ENCODE results near the gene ARL14EP. TPM values are rescaled to one million over a fixed set of nuclear protein-coding genes. Genes with fewer than 3 reads are reported as not detected.

The ARL14EP gene
- total RNA-seq, 1 experiment from 2014 or later, result 25.3 TPM

- TF ChIP-seq REST (IDR thresholded peaks at IDR 0.05; ENCODE audit: low read depth), result no peak
- no peak for TF ChIP-seq CEBPB (IDR thresholded peaks at IDR 0.05; ENCODE audit: low read depth)
- TF ChIP-seq POLR2AphosphoS5 (IDR thresholded peaks at IDR 0.05; ENCODE audit: low read depth, low read length), result no peak
- no peak for TF ChIP-seq CTCF (IDR thresholded peaks at IDR 0.05 in 2 of 3, conservative IDR thresholded peaks at IDR 0.05 in 1 of 3; ENCODE audit: borderline replicate concordance in 1 of 3, insufficient read depth in 1 of 3, low read depth in 2 of 3, low read length in 2 of 3)
Measured at GRCh38 chr11:30281476-30282288, 41.2 kb upstream of the ARL14EP start (continued).

- Histone ChIP-seq H3K9me2 (ENCODE audit: insufficient read depth) (no peaks in the 10 kb centered on the region), H3K4me3 (replicated peaks in 1 of 2; ENCODE audit: low read depth in 1 of 2, low read length in 2 of 2) (no peak overlapping the region), H3K9ac (ENCODE audit: low read length) (no peak overlapping the region), H3K4me2 (ENCODE audit: low read length) (no peak overlapping the region), H2AFZ (ENCODE audit: low read depth, low read length, poor library complexity, severe bottlenecking) (no peak overlapping the region), H3K79me2 (ENCODE audit: insufficient read depth, low read length) (no peaks in the 10 kb centered on the region), H3K36me3 (ENCODE audit: control insufficient read depth in 1 of 2, insufficient read depth in 2 of 2, low read length in 2 of 2) (no peaks in the 10 kb centered on the region), H3K27ac (ENCODE audit: low read depth, low read length) (no peak overlapping the region), H4K20me1 (ENCODE audit: insufficient read depth) (no peaks in the 10 kb centered on the region), H3K4me1 (ENCODE audit: control insufficient read depth in 1 of 2, insufficient read depth in 2 of 2, low read length in 2 of 2) (no peaks in the 10 kb centered on the region), H3K9me3 (ENCODE audit: control insufficient read depth in 1 of 2, insufficient read depth in 1 of 2, low read depth in 1 of 2, low read length in 2 of 2) (no peaks in the 10 kb centered on the region), H3K27me3 (ENCODE audit: insufficient read depth, low read length) (peaks cover 19% of the 10 kb centered on the region)
- DNase-seq (ENCODE audit: low read depth, low spot score) (no peak), ATAC-seq (no peak)
- TF ChIP-seq TCF7L2 (IDR thresholded peaks at IDR 0.05; ENCODE audit: borderline replicate concordance, extremely low read depth, insufficient read depth, insufficient read length), result no peak
- TF ChIP-seq SP1 (IDR thresholded peaks at IDR 0.05; ENCODE audit: low read depth), result no peak
- no peak for TF ChIP-seq EZH2 (IDR thresholded peaks at IDR 0.05)
- no peak for TF ChIP-seq ZFX (IDR thresholded peaks at IDR 0.05)
- intact Hi-C loops (cut with micrococcal nuclease), result no loop called here
- POLR2A ChIA-PET, result no interaction called here
- BruUV-seq (replicated peaks), result no TSS peak
- CTCF ChIA-PET, result no interaction called here
- RAD21 ChIA-PET (ENCODE audit: low non-redundant PET in 1 of 2, low total read pairs in 2 of 2, uncharacterized antibody in 2 of 2, unreplicated experiment in 2 of 2), result no interaction called here
Measured at GRCh38 chr11:30282289-30282631, 40.6 kb upstream of the ARL14EP start.
